Measurements from ENCODE around the gene POLE4. TPM values are rescaled to one million over a fixed set of nuclear protein-coding genes. Genes with fewer than 3 reads are reported as not detected.

POLE4 gene
- total RNA-seq, 1 donor from 2014 or later = 21.9 TPM

- DNase-seq (ENCODE audit: low read depth) (no peak), FAIRE-seq (no peak)
Observed at GRCh38 chr2:75010571-75010970, 52.1 kb downstream of the POLE4 start.

GRCh38 chr2:75012080-75012479, 53.6 kb downstream of the POLE4 start:
- peak; percentile 34 for DNase-seq (ENCODE audit: low read depth)
- H3K27me3 ChIP-seq (ENCODE audit: control insufficient read depth, insufficient read depth, low read length) = no peaks in the 10 kb centered on the region
- TF ChIP-seq, protein P1, sequence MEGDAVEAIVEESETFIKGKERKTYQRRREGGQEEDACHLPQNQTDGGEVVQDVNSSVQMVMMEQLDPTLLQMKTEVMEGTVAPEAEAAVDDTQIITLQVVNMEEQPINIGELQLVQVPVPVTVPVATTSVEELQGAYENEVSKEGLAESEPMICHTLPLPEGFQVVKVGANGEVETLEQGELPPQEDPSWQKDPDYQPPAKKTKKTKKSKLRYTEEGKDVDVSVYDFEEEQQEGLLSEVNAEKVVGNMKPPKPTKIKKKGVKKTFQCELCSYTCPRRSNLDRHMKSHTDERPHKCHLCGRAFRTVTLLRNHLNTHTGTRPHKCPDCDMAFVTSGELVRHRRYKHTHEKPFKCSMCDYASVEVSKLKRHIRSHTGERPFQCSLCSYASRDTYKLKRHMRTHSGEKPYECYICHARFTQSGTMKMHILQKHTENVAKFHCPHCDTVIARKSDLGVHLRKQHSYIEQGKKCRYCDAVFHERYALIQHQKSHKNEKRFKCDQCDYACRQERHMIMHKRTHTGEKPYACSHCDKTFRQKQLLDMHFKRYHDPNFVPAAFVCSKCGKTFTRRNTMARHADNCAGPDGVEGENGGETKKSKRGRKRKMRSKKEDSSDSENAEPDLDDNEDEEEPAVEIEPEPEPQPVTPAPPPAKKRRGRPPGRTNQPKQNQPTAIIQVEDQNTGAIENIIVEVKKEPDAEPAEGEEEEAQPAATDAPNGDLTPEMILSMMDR (IDR thresholded peaks at IDR 0.05; ENCODE audit: insufficient read depth, low read length, severe bottlenecking) = no peak
- H3K36me3 ChIP-seq (ENCODE audit: control insufficient read depth, insufficient read depth, low read length) = no peaks in the 10 kb centered on the region
- H3K4me3 ChIP-seq (ENCODE audit: low read depth, low read length) = no peak overlapping the region
- no peak for FAIRE-seq

More at GRCh38 chr2:75010571-75010970, 52.1 kb downstream of the POLE4 start:
- H3K27me3 ChIP-seq (ENCODE audit: control insufficient read depth, insufficient read depth, low read length) = no peaks in the 10 kb centered on the region
- no peak overlapping the region for H3K4me3 ChIP-seq (ENCODE audit: low read depth, low read length)
- TF ChIP-seq, protein P1 (IDR thresholded peaks at IDR 0.05; ENCODE audit: insufficient read depth, low read length, severe bottlenecking) = no peak
- no peaks in the 10 kb centered on the region for H3K36me3 ChIP-seq (ENCODE audit: control insufficient read depth, insufficient read depth, low read length)

DNA sequence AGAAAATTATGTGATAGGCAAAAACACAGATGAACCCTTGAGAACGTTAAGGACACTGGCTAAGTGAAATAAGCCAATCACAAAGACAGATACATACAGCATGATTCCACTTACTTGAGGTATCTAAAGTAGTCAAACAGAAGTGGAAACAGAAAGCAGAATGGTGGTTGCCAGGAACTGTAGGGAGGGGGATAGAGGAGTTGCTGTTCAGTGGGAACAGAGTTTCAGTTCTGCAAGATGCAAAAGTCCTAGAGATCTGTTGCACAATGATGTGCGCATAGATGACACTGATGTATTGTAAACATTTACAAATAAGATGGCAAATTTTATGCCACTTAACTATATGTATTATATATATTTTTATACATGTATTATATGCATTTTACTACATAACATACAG, 59.7 kb downstream of the POLE4 start:
- H3K4me3 ChIP-seq (ENCODE audit: low read depth, low read length) = no peak overlapping the region
- DNase-seq (ENCODE audit: low read depth) (no peak), FAIRE-seq (no peak)
- TF ChIP-seq, protein P1 (IDR thresholded peaks at IDR 0.05; ENCODE audit: insufficient read depth, low read length, severe bottlenecking) = no peak
- no peaks in the 10 kb centered on the region for H3K36me3 ChIP-seq (ENCODE audit: control insufficient read depth, insufficient read depth, low read length)
- H3K27me3 ChIP-seq (ENCODE audit: control insufficient read depth, insufficient read depth, low read length) = no peaks in the 10 kb centered on the region

Other genes with a start within 250 kb of the POLE4 start
- 158 and 175 TPM in 2 replicates for gene HK2, start 124.5 kb upstream of the POLE4 start, total RNA-seq
- gene TACR1, start 240.9 kb downstream of the POLE4 start, total RNA-seq = not detected in 2 replicates